Activated CD8-positive, alpha-beta T cell treated with anti-CD3 and anti-CD28 coated beads for 36 hours (primary cell): ENCODE measurements around the gene SOST. TPM values are rescaled to one million over a fixed set of nuclear protein-coding genes. Genes with fewer than 3 reads are reported as not detected.

Source experiments
- ATAC-seq: fragments of 200-7000 bp; cut with Tn5 transposase; one replicate; pipeline ENCODE4 v1.10.0; 2021; ENCODE audit warnings: mild to moderate bottlenecking, moderate library complexity
- CTCF ChIA-PET: fragments of 350-600 bp; sonication (Branson Sonifier 250); formaldehyde crosslinking; loops from one replicate; lab custom pipeline; 2021; ENCODE audit warnings: antibody characterized with exemption; lab: Charles Lee
- POLR2A ChIA-PET: fragments of 350-600 bp; sonication (Branson Sonifier 250); formaldehyde crosslinking; loops from one replicate; lab custom pipeline; 2021; ENCODE audit warnings: antibody characterized with exemption; lab: Charles Lee
- DNase-seq: peaks from one replicate; pipeline ENCODE4 v3.0.0-alpha.2; 2020
- H3K27ac Mint-ChIP-seq: one replicate; pipeline ENCODE4 v1.8.0; 2021; ENCODE audit warnings: mild to moderate bottlenecking, mixed read lengths
- H3K27me3 Mint-ChIP-seq: one replicate; pipeline ENCODE4 v1.8.0; 2021; ENCODE audit warnings: mixed read lengths
- H3K36me3 Mint-ChIP-seq: one replicate; pipeline ENCODE4 v1.8.0; 2021; ENCODE audit warnings: low read depth, mixed read lengths
- H3K4me1 Mint-ChIP-seq: one replicate; pipeline ENCODE4 v1.8.0; 2021; ENCODE audit warnings: low read depth, mixed read lengths
- H3K4me3 Mint-ChIP-seq: one replicate; pipeline ENCODE4 v1.8.0; 2021; ENCODE audit warnings: mild to moderate bottlenecking, moderate library complexity, mixed read lengths
- H3K9me3 Mint-ChIP-seq: one replicate; pipeline ENCODE4 v1.8.0; 2021; ENCODE audit warnings: mixed read lengths
- CTCF ChIP-seq: fragments of 200-600 bp; IDR thresholded peaks from one replicate; pipeline ENCODE4 v1.8.0; 2022; ENCODE audit warnings: antibody characterized with exemption, mild to moderate bottlenecking
- intact Hi-C: fragments of 100-400 bp; cut with micrococcal nuclease; formaldehyde crosslinking; loops from one replicate; pipeline ENCODE4 v1.10.0; 2022
- total RNA-seq, 2 experiments: library from RNA; stranded (reverse); gene quantifications; one replicate each; pipeline ENCODE4 v1.2.3, GENCODE V29; 2021

SOST gene
- total RNA-seq, 2 experiments from 2014 or later: not detected

DNA sequence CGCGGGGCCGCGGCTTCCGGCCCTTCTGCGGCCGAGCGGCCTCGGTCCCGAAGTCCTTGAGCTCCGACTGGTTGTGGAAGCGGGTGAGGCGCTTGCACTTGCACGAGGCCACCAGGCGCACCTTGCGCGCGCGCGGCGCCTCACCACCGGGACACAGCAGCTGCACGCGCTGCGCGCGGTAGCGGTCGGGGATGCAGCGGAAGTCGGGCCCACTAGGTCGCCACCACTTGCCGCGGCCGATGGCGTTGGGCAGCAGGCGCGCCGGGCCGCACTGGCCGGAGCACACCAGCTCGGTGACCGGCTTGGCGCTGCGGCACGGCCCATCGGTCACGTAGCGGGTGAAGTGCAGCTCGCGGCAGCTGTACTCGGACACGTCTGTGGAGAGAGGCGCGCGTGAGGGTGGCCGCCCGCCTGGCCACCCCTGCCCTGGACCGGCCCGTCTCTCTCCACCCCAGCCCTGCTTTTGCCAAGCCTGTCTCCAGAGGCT lies 3.2 kb downstream of the SOST start:
- DNase-seq (peak; percentile 36), ATAC-seq (peak; percentile 56)
- CTCF ChIA-PET: interaction anchor here (8.0 to 13.3 kb wide), 2 partner anchors 12 to 62 kb away, joined by 54 to 661 read pairs; no protein-coding TSS in a partner anchor
- intact Hi-C loops: no loop called here
- POLR2A ChIA-PET: no interaction called here
- Mint-ChIP-seq H3K4me3 (no peak overlapping the region), H3K27me3 (peaks cover 29% of the 10 kb centered on the region), H3K4me1 (no peaks in the 10 kb centered on the region), H3K27ac (no peak overlapping the region), H3K36me3 (no peaks in the 10 kb centered on the region), H3K9me3 (no peaks in the 10 kb centered on the region)
- TF ChIP-seq CTCF: no peak

DNA sequence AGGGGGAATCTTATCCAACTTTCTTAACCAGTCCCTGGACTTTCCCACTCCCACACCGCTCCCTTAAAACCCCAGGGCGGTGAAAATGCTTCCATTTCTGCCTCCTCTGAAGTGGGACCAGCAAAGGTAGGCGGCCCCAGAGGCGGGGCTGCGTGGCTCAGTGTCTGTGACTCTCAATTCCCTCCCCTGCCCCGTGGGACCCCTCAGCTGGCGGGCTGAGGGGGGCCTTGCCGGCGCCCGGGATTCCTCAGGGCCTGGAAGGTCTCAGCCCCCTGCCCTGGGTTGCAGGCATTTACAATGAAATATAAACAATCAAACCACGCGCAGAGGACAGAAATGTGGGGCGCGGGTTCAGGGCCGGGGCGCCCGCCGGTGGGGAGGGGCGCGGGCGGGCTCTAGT lies 3.6 kb downstream of the SOST start:
- ChIA-PET CTCF (interaction anchor here (8.0 to 13.3 kb wide), 2 partner anchors 12 to 61 kb away, joined by 54 to 661 read pairs; no protein-coding TSS in a partner anchor), POLR2A (no interaction called here)
- no peaks in the 10 kb centered on the region for H3K9me3 Mint-ChIP-seq
- no peaks in the 10 kb centered on the region for H3K4me1 Mint-ChIP-seq
- ATAC-seq (no peak), DNase-seq (no peak)
- intact Hi-C loops: no loop called here
- H3K27me3 Mint-ChIP-seq: peaks cover 25% of the 10 kb centered on the region
- no peaks in the 10 kb centered on the region for H3K36me3 Mint-ChIP-seq
- H3K27ac Mint-ChIP-seq: no peak overlapping the region
- no peak for TF ChIP-seq CTCF
- no peak overlapping the region for H3K4me3 Mint-ChIP-seq

GRCh38 chr17:43753493-43754129 lies 5.0 kb downstream of the SOST start:
- no peak overlapping the region for H3K27ac Mint-ChIP-seq
- peaks cover 25% of the 10 kb centered on the region for H3K27me3 Mint-ChIP-seq
- no peak for TF ChIP-seq CTCF
- no peak overlapping the region for H3K4me3 Mint-ChIP-seq
- H3K9me3 Mint-ChIP-seq: no peaks in the 10 kb centered on the region
- intact Hi-C loops: no loop called here
- H3K36me3 Mint-ChIP-seq: no peaks in the 10 kb centered on the region
- ChIA-PET CTCF (interaction anchor here (1.2 to 8.0 kb wide), 5 partner anchors 13 to 176 kb away, joined by 3 to 54 read pairs (median 6); no protein-coding TSS in a partner anchor), POLR2A (no interaction called here)
- no peaks in the 10 kb centered on the region for H3K4me1 Mint-ChIP-seq
- ATAC-seq: peak; percentile 37
- DNase-seq: peak; percentile 30

- Mint-ChIP-seq H3K27ac (no peak overlapping the region), H3K27me3 (peaks cover 25% of the 10 kb centered on the region)
These were observed 8.4 kb downstream of the SOST start for GRCh38 chr17:43750153-43750552.

More at GRCh38 chr17:43750153-43750552, 8.4 kb downstream of the SOST start:
- DNase-seq: no peak
- Mint-ChIP-seq H3K36me3 (no peaks in the 10 kb centered on the region), H3K4me1 (no peaks in the 10 kb centered on the region), H3K9me3 (no peaks in the 10 kb centered on the region), H3K4me3 (no peak overlapping the region)
- ATAC-seq: no peak
- TF ChIP-seq CTCF: no peak
- CTCF ChIA-PET: interaction anchor here (1.0 to 6.8 kb wide), 3 partner anchors 10 to 173 kb away, joined by 3 to 39 read pairs (median 18); no protein-coding TSS in a partner anchor
- POLR2A ChIA-PET: no interaction called here
- intact Hi-C loops: no loop called here
